Measurements from ENCODE around the gene CADM2. TPM values are rescaled to one million over a fixed set of nuclear protein-coding genes. Genes with fewer than 3 reads are reported as not detected.

CADM2 gene
- total and polyA plus RNA-seq, 2 experiments from 2014 or later = 13.3 to 47.5 TPM

DNA sequence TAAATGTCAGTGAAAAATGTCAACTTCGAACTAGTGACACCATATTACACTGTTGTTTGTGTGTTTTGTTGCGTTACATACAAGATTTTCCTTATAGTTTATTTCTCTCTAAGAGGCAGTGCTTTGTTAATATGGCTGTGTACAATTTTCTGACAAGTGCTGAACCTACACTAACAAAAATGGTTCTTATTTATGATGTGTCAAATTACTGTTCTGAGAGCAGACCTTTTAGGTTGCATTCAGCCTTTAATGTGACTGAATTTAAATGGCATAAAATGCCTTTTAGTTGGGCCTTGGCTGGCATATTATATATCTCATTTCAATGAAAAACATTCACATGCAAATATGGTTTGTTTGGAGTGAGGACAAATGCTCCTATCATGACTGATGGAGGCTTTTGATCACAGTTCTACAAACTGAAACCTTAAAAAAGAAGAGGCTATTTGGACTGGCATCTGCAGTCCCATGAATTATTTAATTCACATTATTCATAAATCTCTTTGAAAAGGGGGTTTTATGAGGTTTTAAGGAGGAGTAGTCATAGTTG lies 750.6 kb downstream of the CADM2 start (continued):
- TF ChIP-seq ZNF462 (CRISPR knock-in tag; IDR thresholded peaks at IDR 0.05) = no peak
- TF ChIP-seq EZH2phosphoT487 (IDR thresholded peaks at IDR 0.05; ENCODE audit: unreplicated experiment) = no peak

- no peak overlapping the region for H3K4me3 ChIP-seq
- TF ChIP-seq POLR2AphosphoS5 (IDR thresholded peaks at IDR 0.05; ENCODE audit: low read depth) = no peak
- TF ChIP-seq EZH2phosphoT487 (IDR thresholded peaks at IDR 0.05; ENCODE audit: unreplicated experiment) = no peak
- TF ChIP-seq JUNB (IDR thresholded peaks at IDR 0.05; ENCODE audit: unreplicated experiment) = no peak
- no peak for TF ChIP-seq ZNF331 (CRISPR knock-in tag; IDR thresholded peaks at IDR 0.05; ENCODE audit: low read depth)
- peaks cover 14% of the 10 kb centered on the region for H3K4me1 ChIP-seq (ENCODE audit: insufficient read depth)
- no peaks in the 10 kb centered on the region for H3K36me3 Mint-ChIP-seq (ENCODE audit: low read depth)
- H3K9me3 Mint-ChIP-seq = no peaks in the 10 kb centered on the region
- H3K79me2 ChIP-seq (replicated peaks; ENCODE audit: insufficient read depth) = no peaks in the 10 kb centered on the region
- H3K27me3 ChIP-seq (ENCODE audit: insufficient read depth) = no peaks in the 10 kb centered on the region
- H3K4me3 Mint-ChIP-seq = no peak overlapping the region
- no peaks in the 10 kb centered on the region for H3K36me3 ChIP-seq (ENCODE audit: insufficient read depth)
- H3K27me3 Mint-ChIP-seq (ENCODE audit: insufficient read depth, low read depth, poor library complexity) = no peaks in the 10 kb centered on the region
- H2AFZ ChIP-seq = no peak overlapping the region
- no peak overlapping the region for H3K27ac Mint-ChIP-seq
- no peak overlapping the region for H3K27ac ChIP-seq (ENCODE audit: low read depth)
- H3K9me2 ChIP-seq (ENCODE audit: insufficient read depth) = no peaks in the 10 kb centered on the region
- H3K4me1 Mint-ChIP-seq = peaks cover 26% of the 10 kb centered on the region
- no peaks in the 10 kb centered on the region for H3F3A ChIP-seq (replicated peaks; ENCODE audit: low read depth)
- no peaks in the 10 kb centered on the region for H4K20me1 ChIP-seq (replicated peaks; ENCODE audit: insufficient read depth)
- ATAC-seq (no peak), DNase-seq (ENCODE audit: low spot score) (no peak)
- H3K4me2 ChIP-seq = no peak overlapping the region
Measured at GRCh38 chr3:85710490-85710889, 751.7 kb downstream of the CADM2 start.
